H9 (cell line): ENCODE data around the gene ALOX12. TPM values are rescaled to one million over a fixed set of nuclear protein-coding genes. Genes with fewer than 3 reads are reported as not detected.
A peak's percentile ranks its signal among the peaks of the same experiment; 100 is the strongest.

Source experiments
- DNase-seq: peaks from one replicate; pipeline ENCODE4 v3.0.0-alpha.2; 2017
- H2AFZ ChIP-seq: one replicate; pipeline ENCODE4 v1.6.1; 2013; ENCODE audit warnings: mild to moderate bottlenecking, low read length, control low read depth, moderate library complexity
- H2AK5ac ChIP-seq: 2 replicates; pipeline ENCODE4 v1.6.1; 2013; ENCODE audit warnings: low read length, control low read depth, mixed read lengths; ENCODE audit not compliant: insufficient read length
- H2BK120ac ChIP-seq: one replicate; pipeline ENCODE4 v1.6.1; 2013; ENCODE audit warnings: low read depth, mild to moderate bottlenecking, low read length, control low read depth, inconsistent platforms; ENCODE audit not compliant: poor library complexity, severe bottlenecking
- H2BK12ac ChIP-seq: 2 replicates; pipeline ENCODE4 v1.6.1; 2013; ENCODE audit warnings: low read length, control low read depth, mixed read lengths, low read depth; ENCODE audit not compliant: insufficient read length
- H2BK15ac ChIP-seq: 2 replicates; pipeline ENCODE4 v1.6.1; 2013; ENCODE audit warnings: low read depth, low read length, control low read depth
- H2BK20ac ChIP-seq: one replicate; pipeline ENCODE4 v1.6.1; 2013; ENCODE audit warnings: low read depth, mild to moderate bottlenecking, low read length, control low read depth, inconsistent platforms; ENCODE audit not compliant: poor library complexity, severe bottlenecking
- H2BK5ac ChIP-seq: 2 replicates; pipeline ENCODE4 v1.6.1; 2013; ENCODE audit warnings: low read length, control low read depth, mixed read lengths; ENCODE audit not compliant: insufficient read length
- H3K14ac ChIP-seq: 2 replicates; pipeline ENCODE4 v1.6.1; 2013; ENCODE audit warnings: low read length, control low read depth; ENCODE audit not compliant: insufficient read depth
- H3K18ac ChIP-seq: 2 replicates; pipeline ENCODE4 v1.6.1; 2013; ENCODE audit warnings: low read depth, mild to moderate bottlenecking, mixed read lengths, low read length, control low read depth; ENCODE audit not compliant: insufficient read length
- H3K23ac ChIP-seq: 2 replicates; pipeline ENCODE4 v1.6.1; 2013; ENCODE audit warnings: low read length, control low read depth, mixed read lengths, low read depth; ENCODE audit not compliant: insufficient read length
- H3K23me2 ChIP-seq: 2 replicates; pipeline ENCODE4 v1.6.1; 2013; ENCODE audit warnings: low read depth, mild to moderate bottlenecking, mixed read lengths, low read length, control low read depth; ENCODE audit not compliant: insufficient read length, poor library complexity, severe bottlenecking
- H3K27ac ChIP-seq: 2 replicates; pipeline ENCODE4 v1.5.1; 2013; ENCODE audit warnings: low read length, control low read depth, mixed read lengths, low read depth; ENCODE audit not compliant: insufficient read length
- H3K27me3 ChIP-seq: 2 replicates; pipeline ENCODE4 v1.6.1; 2013; ENCODE audit warnings: low read length, control low read depth, inconsistent platforms; ENCODE audit not compliant: insufficient read depth
- H3K4ac ChIP-seq: 2 replicates; pipeline ENCODE4 v1.6.1; 2013; ENCODE audit warnings: low read depth, mild to moderate bottlenecking, control low read depth, inconsistent platforms, low read length, moderate library complexity
- H3K4me1 ChIP-seq: 2 replicates; pipeline ENCODE4 v1.6.1; 2013; ENCODE audit warnings: low read length, control low read depth, inconsistent platforms; ENCODE audit not compliant: insufficient read depth
- H3K4me2 ChIP-seq: 2 replicates; pipeline ENCODE4 v1.6.1; 2013; ENCODE audit warnings: low read length, control low read depth, mixed read lengths; ENCODE audit not compliant: insufficient read length, insufficient read depth
- H3K56ac ChIP-seq: 2 replicates; pipeline ENCODE4 v1.6.1; 2013; ENCODE audit warnings: low read depth, mild to moderate bottlenecking, mixed read lengths, low read length, control low read depth; ENCODE audit not compliant: insufficient read length
- H3K79me1 ChIP-seq: 2 replicates; pipeline ENCODE4 v1.6.1; 2013; ENCODE audit warnings: low read depth, mild to moderate bottlenecking, moderate library complexity, low read length, control low read depth, inconsistent platforms; ENCODE audit not compliant: insufficient read depth, poor library complexity, severe bottlenecking
- H3K79me2 ChIP-seq: 2 replicates; pipeline ENCODE4 v1.6.1; 2013; ENCODE audit warnings: low read length, control low read depth, inconsistent platforms; ENCODE audit not compliant: insufficient read depth
- H3K9ac ChIP-seq: 2 replicates; pipeline ENCODE4 v1.6.1; 2013; ENCODE audit warnings: low read length, control low read depth, mixed read lengths; ENCODE audit not compliant: insufficient read length; ENCODE audit errors: extremely low read depth
- H3K9me3 ChIP-seq: one replicate; pipeline ENCODE4 v1.6.1; 2013; ENCODE audit warnings: low read depth, low read length, inconsistent platforms; ENCODE audit not compliant: control insufficient read depth
- H3T11ph ChIP-seq: one replicate; pipeline ENCODE4 v1.6.1; 2013; ENCODE audit warnings: mild to moderate bottlenecking, low read length, control low read depth, inconsistent platforms
- H4K20me1 ChIP-seq: one replicate; pipeline ENCODE4 v1.6.1; 2013; ENCODE audit not compliant: control insufficient read depth, insufficient read length, insufficient read depth
- H4K5ac ChIP-seq: 2 replicates; pipeline ENCODE4 v1.6.1; 2013; ENCODE audit warnings: low read depth, mild to moderate bottlenecking, mixed read lengths, low read length, control low read depth; ENCODE audit not compliant: insufficient read length
- H4K8ac ChIP-seq: replicated peaks from 2 replicates; pipeline ENCODE4 v1.6.1; 2013; ENCODE audit warnings: low read length, control low read depth, mixed read lengths, low read depth; ENCODE audit not compliant: insufficient read length
- H4K91ac ChIP-seq: 2 replicates; pipeline ENCODE4 v1.6.1; 2013; ENCODE audit warnings: low read depth, mild to moderate bottlenecking, moderate library complexity, mixed read lengths, low read length, control low read depth; ENCODE audit not compliant: insufficient read length
- H3K27ac Mint-ChIP-seq, 3 experiments: 2 replicates in 2 of 3; 3 replicates in 1 of 3; pipeline ENCODE4 v1.8.0; 2020 to 2021; ENCODE audit warnings: mixed read lengths in 3 of 3, mild to moderate bottlenecking in 1 of 3, moderate library complexity in 1 of 3
- H3K27me3 Mint-ChIP-seq: 2 replicates; pipeline ENCODE4 v1.8.0; 2021; ENCODE audit warnings: low read depth, mild to moderate bottlenecking, moderate library complexity, mixed read lengths
- H3K36me3 Mint-ChIP-seq, 3 experiments: 2 replicates in 2 of 3; 3 replicates in 1 of 3; pipeline ENCODE4 v1.8.0; 2020 to 2021; ENCODE audit warnings: low read depth in 3 of 3, mixed read lengths in 3 of 3; ENCODE audit not compliant: insufficient read depth in 1 of 3
- H3K4me1 Mint-ChIP-seq, 2 experiments: 2 replicates each; pipeline ENCODE4 v1.8.0; 2020; ENCODE audit warnings: mixed read lengths in 2 of 2
- H3K4me3 Mint-ChIP-seq, 2 experiments: 2 replicates in 1 of 2; 3 replicates in 1 of 2; pipeline ENCODE4 v1.8.0; 2020 to 2021; ENCODE audit warnings: mild to moderate bottlenecking in 2 of 2, mixed read lengths in 2 of 2, moderate library complexity in 1 of 2
- H3K9me3 Mint-ChIP-seq, 2 experiments: 2 replicates in 1 of 2; 3 replicates in 1 of 2; pipeline ENCODE4 v1.8.0; 2020; ENCODE audit warnings: mild to moderate bottlenecking in 2 of 2, mixed read lengths in 2 of 2, moderate library complexity in 1 of 2
- WGBS: extraction: QIAGEN DNeasy Blood & Tissue Kit; methylation state at CpG from one replicate; pipeline ENCODE4 v1.1.7; 2013; ENCODE audit warnings: missing lambda C conversion rate, low lambda C conversion rate, mixed read lengths; ENCODE audit not compliant: insufficient read length; ENCODE audit errors: extremely low coverage; 5-methylcytosine and 5-hydroxymethylcytosine counted together
- total RNA-seq: library from RNA; stranded (reverse); gene quantifications from 2 replicates; pipeline ENCODE4 v1.2.1, GENCODE V29; 2021
- TF ChIP-seq, protein P1 (sequence below): fragments of 200-600 bp; sonication (generic); conservative IDR thresholded peaks from 3 replicates; pipeline ENCODE4 v1.8.0; 2021; ENCODE audit warnings: antibody characterized with exemption, mild to moderate bottlenecking

The ALOX12 gene
- total RNA-seq, 1 experiment from 2014 or later, result 0.81 TPM

DNA sequence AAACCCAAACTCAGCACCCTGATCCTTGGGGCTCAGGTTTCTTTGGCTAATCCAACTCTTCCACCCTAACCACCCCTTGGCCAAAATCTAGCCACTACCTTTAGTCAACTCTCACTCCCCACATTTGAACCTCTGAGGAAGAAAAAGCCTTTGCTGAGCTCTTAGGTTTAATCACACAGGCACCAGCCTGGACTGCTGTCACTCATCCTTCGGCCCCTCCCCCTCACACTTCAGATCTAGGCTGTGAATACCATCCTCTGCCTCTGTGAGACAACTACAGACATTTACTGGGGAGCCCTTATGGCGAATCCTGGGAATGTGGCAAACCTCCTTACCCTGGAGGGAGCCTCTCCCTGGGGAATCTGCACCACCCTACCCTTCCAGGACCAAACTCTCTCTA is 11.3 kb downstream of the ALOX12 start:
- H2BK20ac ChIP-seq, result no peak overlapping the region
- no peak overlapping the region for H3K4me2 ChIP-seq
- no peak overlapping the region for H3K27ac ChIP-seq
- no peak overlapping the region for H3T11ph ChIP-seq
- no peak overlapping the region for H2AK5ac ChIP-seq
- no CpG with 5 or more reads among the region's 2 CpGs for WGBS
- H3K18ac ChIP-seq, result no peak overlapping the region
- no peak overlapping the region for H3K14ac ChIP-seq
- TF ChIP-seq, protein P1, sequence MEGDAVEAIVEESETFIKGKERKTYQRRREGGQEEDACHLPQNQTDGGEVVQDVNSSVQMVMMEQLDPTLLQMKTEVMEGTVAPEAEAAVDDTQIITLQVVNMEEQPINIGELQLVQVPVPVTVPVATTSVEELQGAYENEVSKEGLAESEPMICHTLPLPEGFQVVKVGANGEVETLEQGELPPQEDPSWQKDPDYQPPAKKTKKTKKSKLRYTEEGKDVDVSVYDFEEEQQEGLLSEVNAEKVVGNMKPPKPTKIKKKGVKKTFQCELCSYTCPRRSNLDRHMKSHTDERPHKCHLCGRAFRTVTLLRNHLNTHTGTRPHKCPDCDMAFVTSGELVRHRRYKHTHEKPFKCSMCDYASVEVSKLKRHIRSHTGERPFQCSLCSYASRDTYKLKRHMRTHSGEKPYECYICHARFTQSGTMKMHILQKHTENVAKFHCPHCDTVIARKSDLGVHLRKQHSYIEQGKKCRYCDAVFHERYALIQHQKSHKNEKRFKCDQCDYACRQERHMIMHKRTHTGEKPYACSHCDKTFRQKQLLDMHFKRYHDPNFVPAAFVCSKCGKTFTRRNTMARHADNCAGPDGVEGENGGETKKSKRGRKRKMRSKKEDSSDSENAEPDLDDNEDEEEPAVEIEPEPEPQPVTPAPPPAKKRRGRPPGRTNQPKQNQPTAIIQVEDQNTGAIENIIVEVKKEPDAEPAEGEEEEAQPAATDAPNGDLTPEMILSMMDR, result no peak
- Mint-ChIP-seq H3K4me1 (peaks cover 4 to 9% of the 10 kb centered on the region in 2 experiments), H3K36me3 (peaks cover 4 to 15% (median 8%) of the 10 kb centered on the region in 3 experiments; a peak in 5 of 7 replicates), H3K4me3 (no peak overlapping the region), H3K27me3 (no peaks in the 10 kb centered on the region), H3K9me3 (no peaks in the 10 kb centered on the region), H3K27ac (peak overlapping the region in 1 of 3 experiments; percentile 52; a peak in 2 of 7 replicates)
- no peaks in the 10 kb centered on the region for H3K9me3 ChIP-seq
- H2BK12ac ChIP-seq, result no peak overlapping the region
- no peak for DNase-seq
- no peak overlapping the region for H3K23ac ChIP-seq
- H3K23me2 ChIP-seq, result no peaks in the 10 kb centered on the region
- no peak overlapping the region for H2BK5ac ChIP-seq
- no peak overlapping the region for H3K4ac ChIP-seq
- no peak overlapping the region for H3K9ac ChIP-seq
- H4K91ac ChIP-seq, result no peak overlapping the region
- H2BK120ac ChIP-seq, result no peak overlapping the region
- no peaks in the 10 kb centered on the region for H3K4me1 ChIP-seq
- no peaks in the 10 kb centered on the region for H3K27me3 ChIP-seq
- no peak overlapping the region for H2AFZ ChIP-seq
- H4K20me1 ChIP-seq, result no peaks in the 10 kb centered on the region
- no peak overlapping the region for H3K56ac ChIP-seq
- peaks cover 11% of the 10 kb centered on the region for H3K79me1 ChIP-seq
- no peak overlapping the region for H4K8ac ChIP-seq
- no peak overlapping the region for H4K5ac ChIP-seq
- no peaks in the 10 kb centered on the region; the same call in 1 of the 2 replicates for H3K79me2 ChIP-seq
- no peak overlapping the region for H2BK15ac ChIP-seq
